Measurements from ENCODE around the gene TEKT1.
"Not testable (repeated sequence)": the region's sequence is repeated elsewhere in the genome, so short reads cannot be mapped to it uniquely, and the experiment has no call there.

Gene TEKT1

DNA sequence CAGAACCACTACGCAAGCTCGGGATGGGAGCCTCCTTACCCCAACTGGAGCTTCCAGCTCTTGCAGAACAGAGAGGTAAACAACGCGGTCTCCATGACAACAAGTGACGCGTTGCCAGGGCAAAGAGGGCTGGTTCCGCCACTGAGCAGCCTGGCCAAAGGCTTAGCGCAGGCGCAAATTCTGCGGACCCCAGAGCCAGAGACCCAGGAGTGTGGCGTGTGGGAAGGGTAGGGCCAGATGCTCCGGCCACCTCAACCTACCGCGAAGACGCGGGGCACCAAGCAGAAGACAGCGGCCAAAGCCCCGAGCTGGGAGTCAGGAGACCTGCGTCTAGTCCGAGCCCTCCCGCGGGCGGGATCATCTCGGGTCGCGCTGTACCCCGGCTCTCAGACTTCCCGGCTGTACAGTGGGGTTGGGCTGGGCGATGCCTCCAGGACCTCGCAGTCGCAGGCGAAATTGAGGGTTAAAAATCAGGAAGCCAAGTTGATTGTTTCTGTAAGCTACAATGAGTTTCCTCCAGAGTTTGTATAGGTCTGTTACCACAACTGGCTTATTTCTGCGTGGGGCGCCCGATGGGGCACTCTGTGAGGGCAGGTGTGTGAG, at the start of gene TEKT1:
Gene TEKT1 (minus strand): TSS at position 69 of the 603 bp plus-strand sequence. CDS start 1,353 bp downstream, outside the sequence.
- FAIRE-seq (no peak), DNase-seq (ENCODE audit: extremely low spot score, insufficient read length, low read depth) (peak; percentile 9)

DNA sequence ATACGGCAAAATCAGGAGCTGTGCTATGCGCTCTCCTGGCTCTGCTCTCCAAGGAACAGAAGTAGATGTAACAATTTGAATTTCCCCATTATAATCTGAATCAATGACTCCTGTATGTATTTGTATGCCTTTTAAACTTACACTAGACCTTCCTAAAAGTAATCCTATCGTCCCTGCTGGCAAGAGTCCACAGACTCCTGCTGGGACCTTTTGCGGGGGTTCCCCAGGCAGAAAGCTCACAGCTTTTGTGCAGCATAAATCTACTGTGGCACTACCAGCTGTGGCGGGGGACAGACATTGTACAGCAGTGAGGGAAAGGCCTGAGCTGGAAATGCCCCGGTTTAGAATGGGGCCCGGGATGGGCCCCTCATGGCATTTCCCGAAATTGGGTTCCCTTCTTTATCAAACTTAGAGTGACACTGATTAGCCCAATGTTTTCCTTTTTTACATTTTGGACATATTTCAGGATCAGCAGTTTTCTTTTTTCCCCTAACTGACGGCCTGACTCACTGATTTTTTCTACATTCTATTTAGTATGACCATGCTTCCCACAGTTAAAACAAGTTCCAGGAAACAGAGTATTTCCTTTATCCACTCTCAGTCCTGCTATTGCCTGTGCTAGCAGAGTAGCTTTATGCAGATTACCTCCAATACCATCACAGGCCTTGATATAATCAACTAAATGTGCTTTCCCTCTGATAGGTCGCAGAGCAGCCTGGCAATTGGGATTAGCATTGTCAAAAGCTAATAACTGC, 47.9 kb upstream of the TEKT1 start:
- not testable (repeated sequence) for DNase-seq (ENCODE audit: extremely low spot score, insufficient read length, low read depth); FAIRE-seq

DNA sequence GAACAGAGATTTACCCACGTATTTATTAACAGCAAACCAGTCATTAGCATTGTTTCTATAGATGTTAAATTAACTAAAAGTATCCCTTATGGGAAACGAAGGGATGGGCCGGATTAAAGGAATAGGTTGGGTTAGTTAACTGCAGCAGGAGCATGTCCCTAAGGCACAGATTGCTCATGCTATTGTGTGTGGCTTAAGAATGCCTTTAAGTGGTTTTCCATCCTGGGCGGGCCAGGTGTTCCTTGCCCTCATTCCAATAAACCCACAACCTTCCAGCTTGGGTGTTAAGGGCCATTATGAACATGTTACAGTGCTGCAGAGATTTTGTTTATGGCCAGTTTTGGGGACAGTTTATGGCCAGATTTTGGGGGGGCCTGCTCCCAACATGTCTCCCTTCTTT, 43.7 kb upstream of the TEKT1 start:
- FAIRE-seq; DNase-seq (ENCODE audit: extremely low spot score, insufficient read length, low read depth): not testable (repeated sequence)

DNA sequence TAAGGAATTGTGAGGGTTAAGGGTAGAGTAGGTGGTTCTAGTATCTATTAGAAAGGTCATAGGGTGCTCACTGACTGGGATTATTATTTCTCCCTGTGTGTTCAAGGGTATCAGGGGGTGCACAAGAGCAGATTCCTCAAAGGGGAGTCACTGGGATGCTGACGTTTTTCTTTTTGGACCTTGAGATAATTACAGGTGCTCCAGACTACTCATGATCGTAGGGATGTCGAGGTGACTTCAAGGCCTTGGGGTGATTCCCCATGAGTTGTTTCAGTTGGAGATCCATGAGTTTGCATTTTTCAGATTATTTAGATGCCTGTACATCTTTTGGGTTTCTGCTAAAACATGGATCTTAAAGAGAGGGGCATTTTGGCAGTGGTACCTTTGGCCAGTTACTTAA, 41.4 kb upstream of the TEKT1 start:
- DNase-seq (ENCODE audit: extremely low spot score, insufficient read length, low read depth), result no peak
- no peak for FAIRE-seq

DNA sequence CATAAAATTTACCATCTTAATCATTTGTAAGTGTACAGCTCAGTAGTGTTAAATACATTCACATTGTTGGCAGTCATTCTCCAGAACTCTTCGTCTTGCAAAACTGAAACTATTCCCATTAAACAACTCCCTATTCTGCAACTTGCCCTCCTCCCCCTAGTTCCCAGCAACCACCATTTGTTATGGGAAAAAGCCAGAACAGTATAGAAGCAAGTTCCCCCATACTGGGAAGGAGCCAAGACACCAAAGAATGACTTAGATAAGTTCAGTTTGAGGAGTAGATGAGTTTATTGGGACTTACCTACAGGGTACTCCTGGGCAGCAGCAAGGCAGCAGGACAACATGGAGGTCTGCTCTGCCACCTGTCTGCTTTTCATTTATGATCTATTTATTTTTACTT, 39.3 kb upstream of the TEKT1 start:
- DNase-seq (ENCODE audit: extremely low spot score, insufficient read length, low read depth), result no peak
- no peak for FAIRE-seq

DNA sequence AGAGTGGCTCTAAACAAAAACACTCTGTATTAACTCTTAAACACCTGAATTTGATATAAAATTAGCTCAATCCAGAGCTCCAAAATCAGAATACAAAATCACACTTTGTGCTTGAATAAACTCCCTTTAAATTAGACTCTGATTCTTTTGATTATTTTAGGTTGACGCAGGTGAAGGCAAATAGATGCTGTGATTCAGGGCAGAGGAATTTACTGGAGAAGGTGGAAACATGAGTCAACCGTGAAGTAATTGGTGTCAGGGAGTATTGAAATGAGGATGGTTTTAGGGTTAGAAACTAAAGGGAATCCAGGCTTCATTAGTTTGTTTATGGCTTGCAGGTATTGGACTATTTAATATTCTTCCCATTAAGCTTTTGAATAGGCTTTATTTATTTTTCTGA, 37.1 kb upstream of the TEKT1 start:
- DNase-seq (ENCODE audit: extremely low spot score, insufficient read length, low read depth) (no peak), FAIRE-seq (no peak)

DNA sequence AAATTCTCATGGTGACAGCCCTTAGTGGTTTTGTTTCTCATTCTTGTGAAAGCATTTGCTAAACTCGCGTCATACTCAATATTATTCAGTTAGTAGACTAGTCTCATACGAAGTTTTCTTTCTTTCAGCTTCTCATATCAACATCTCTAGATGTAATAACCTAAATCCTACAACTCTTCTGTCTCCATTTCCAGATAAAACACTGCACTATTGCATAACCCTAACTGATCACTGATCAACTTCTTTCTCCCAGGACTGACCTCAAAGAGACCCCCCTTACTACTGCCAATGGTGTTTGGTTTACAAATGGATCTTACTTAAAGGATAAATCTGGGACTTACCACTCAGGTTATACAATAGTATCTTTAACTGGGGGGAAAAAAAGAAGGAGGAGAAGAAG, 36.3 kb upstream of the TEKT1 start:
- DNase-seq (ENCODE audit: extremely low spot score, insufficient read length, low read depth), result no peak
- FAIRE-seq, result no peak

DNA sequence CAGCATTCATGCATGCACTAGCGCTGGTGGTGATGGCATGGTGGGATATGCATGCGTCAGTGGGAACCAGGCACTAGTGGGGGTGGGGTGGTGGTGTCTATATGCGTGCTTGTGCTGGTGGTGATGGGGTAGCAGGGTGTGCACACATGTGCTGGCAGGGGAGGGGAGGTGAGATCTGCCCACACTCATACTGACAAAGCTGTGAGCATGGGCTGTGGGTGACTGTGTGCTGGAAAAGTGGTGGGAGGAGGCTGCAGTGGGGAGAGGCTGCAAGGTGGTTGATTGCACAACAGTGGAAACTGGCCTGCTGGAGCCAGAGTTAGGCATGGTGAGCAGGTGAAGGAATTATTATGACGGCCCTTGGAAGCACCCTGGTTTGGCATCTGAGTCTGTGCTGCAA, 31.3 kb upstream of the TEKT1 start:
- no peak for DNase-seq (ENCODE audit: extremely low spot score, insufficient read length, low read depth)
- no peak for FAIRE-seq

DNA sequence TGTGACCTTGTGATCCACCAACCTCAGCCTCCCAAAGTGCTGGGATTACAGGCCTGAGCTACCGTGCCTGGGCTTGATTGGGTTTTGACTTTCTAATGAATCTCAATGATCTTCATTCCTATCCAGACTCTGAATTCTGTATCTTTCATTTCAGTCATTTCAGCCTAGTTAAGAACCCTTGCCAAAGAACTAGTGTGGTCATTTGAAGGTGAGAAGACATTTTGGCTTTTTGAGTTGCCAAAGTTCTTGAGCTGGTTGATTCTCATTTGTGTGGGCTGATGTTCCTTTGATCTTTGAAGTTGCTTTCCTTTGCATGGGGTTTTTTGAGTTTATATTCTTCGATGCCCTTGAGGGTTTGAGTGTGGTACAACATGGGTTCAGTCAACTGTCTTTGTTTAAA, 30.6 kb upstream of the TEKT1 start:
- no peak for FAIRE-seq
- DNase-seq (ENCODE audit: extremely low spot score, insufficient read length, low read depth), result no peak

DNA sequence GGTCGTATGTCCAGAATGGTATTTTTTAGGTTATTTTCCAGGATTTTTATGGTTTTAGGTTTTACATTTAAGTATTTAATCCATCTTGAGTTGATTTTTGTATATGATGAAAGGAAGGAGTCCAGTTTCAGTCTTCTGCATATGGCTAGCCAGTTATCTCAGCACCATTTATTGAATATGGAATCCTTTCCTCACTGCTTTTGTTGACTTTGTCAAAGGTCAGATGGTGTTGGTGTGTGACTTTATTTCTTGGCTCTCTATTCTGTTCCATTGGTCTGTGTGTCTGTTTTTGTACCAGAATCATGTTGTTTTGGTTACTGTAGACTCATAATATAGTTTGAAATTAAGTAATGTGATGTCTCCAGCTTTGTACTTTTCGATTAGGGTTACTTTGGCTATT, 26.4 kb upstream of the TEKT1 start:
- no peak for DNase-seq (ENCODE audit: extremely low spot score, insufficient read length, low read depth)
- no peak for FAIRE-seq

DNA sequence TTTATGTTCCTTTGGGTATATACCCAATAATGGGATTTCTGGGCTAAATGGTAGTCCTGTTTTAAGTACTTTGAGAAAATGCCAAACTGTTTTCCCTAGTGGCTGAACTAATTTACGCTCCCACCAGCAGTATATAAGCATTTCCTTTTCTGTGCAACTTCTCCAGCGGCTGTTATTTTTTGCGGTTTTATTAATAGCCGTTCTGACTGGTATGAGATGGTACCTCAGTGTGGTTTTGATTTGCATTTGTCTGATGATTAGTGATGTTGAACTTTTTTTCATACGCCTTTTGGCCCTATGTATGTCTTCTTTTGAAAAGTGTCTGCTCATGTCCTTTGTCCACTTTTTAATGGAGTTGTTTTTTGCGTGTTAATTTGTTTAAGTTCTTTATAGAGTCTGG, 25.8 kb upstream of the TEKT1 start:
- DNase-seq (ENCODE audit: extremely low spot score, insufficient read length, low read depth), result no peak
- peak; percentile 68 for FAIRE-seq

DNA sequence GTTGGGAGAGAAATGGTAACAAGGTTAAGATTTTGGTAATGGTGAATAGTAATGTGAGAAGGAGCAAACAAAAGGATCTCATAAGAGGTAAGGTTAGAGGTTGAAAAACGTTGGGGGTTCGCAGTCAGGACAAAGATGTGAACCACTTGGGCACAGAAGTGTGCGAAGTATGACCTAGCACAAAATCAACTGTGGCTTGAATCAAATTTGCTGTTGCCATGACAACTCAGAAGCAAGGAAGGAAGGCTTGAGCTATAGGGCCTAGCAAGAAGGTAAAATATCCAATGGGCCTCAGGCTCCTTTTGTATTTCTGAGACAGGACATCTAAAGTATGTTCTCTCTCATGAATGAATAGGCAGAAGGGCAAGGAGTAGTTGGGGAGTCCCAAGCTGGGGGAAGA, 24.5 kb upstream of the TEKT1 start:
- DNase-seq (ENCODE audit: extremely low spot score, insufficient read length, low read depth), result no peak
- no peak for FAIRE-seq

DNA sequence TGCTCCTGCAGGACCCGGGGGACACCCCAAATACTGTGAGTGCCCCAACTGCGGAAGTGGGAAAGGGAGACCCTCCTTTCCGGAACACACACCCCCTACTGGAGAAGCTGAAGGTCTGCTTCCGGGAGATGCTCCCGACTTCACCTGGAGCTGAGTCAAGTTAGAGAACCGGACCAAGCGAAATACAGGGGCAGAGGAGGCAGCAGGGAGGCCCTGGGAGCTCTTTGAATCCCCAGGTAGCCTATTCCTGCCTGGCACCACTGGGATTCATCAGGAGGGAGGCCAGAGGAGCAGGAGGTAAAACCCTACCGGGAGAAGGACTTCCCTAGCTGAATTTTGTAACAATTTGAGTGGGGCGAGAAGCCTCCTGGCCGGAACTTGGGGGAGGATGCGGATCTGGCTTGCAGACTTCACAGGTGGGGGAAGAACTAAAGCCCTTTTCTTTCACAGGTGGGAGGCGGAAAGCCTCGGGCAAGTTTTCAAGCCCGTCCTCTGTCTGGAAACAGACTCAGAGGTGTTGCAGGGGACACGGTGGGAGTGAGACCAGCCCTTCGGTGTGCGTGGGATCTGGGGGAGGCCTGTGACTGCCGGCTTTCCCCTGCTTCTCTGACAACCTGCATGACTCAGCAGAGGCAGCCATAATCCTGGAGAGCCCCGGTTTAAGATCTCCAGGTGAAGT, 22.4 kb upstream of the TEKT1 start:
- DNase-seq (ENCODE audit: extremely low spot score, insufficient read length, low read depth), result no peak
- peak; percentile 41 for FAIRE-seq

DNA sequence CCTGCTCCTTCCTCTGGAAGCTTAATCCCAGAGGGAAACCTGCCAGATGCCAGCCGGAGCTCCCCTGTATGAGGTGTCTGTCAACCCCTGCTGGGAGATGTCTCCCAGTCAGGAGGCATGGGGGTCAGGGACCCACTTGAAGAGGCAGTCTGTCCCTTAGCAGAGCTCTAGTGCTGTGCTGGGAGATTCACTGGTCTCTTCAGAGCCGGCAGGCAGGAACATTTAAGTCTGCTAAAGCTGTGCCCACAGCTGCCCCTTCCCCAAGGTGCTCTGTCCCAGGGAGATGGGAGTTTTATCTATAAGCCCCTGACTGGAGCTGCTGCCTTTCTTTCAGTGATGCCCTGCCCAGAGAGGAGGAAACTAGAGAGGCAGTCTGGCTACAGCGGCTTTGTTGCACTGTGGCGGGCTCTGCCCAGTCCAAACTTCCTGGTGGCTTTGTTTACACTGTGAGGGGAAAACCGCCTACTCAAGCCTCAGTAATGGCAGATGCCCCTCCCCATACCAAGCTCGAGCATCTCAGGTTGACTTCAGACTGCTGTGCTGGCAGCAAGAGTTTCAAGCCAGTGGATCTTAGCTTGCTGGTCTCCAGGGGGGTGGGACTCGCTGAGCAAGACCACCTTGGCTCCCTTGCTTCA, 17.1 kb upstream of the TEKT1 start:
- FAIRE-seq; DNase-seq (ENCODE audit: extremely low spot score, insufficient read length, low read depth): not testable (repeated sequence)

DNA sequence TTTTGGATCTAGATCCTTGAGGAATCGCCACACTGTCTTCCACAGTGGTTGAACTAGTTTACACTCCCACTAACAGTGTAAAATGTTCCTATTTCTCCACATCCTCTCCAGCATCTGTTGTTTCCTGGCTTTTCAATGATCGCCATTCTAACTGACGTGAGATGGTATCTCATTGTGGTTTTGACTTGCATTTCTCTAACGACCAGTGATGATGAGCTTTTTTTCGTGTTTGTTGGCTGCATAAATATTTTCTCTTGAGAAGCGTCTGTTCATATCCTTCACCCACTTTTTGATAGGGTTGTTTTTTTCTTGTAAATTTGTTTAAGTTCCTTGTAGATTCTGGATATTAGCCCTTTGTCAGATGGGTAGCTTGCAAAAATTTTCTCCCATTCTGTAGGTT, 14.6 kb upstream of the TEKT1 start:
- FAIRE-seq; DNase-seq (ENCODE audit: extremely low spot score, insufficient read length, low read depth): not testable (repeated sequence)

DNA sequence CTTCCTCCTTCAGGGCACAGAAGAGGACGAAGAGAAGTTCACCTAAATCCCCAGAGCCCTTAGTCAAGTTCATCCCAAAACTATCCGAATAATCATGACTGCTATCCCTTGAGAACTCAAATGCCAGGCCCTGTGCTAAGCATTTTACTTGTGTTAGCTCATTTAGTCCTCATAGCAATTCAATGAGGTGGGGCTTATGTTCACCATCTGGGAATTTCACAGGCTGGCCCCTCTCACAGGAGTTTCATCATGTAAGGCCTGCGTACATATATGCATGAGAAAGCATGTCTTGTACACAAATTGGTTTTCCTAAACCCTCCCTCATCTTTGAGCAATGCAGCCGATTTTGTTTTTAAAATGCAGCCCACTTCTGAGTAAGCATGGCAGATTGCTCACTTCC, 12.9 kb upstream of the TEKT1 start:
- not testable (repeated sequence) for FAIRE-seq

DNA sequence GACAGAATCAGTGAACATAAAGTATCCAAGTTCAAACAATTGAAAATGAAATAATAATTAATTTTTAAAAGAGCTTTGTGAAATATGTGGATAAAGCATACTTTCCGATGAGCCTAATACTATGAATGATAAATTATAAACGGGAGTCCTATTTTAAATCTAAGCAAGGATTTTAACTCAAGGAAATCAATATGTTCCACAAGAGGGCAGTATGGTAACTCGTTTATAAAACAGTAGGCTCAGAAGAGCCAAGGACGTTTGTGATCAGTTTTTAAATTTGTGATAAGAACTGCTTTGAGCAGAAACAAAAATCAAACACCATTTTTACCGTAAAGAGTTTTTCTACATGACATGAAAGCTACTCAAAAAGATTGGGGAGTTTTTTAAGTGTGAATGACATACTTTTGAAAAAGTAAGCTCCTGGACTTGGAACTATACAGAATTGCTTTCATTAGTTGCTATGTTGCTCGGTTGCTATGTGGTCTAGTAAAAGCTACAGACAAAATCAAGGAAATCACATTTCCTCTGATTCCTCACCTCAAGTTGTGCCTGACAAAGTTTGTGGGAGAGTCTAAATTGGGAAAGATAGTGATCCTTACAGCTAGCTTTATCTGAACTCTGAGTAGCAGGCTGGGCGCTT, 11.8 kb upstream of the TEKT1 start:
- peak; percentile 68 for FAIRE-seq
- no peak for DNase-seq (ENCODE audit: extremely low spot score, insufficient read length, low read depth)

More for the DNA sequence above, 12.9 kb upstream of the TEKT1 start:
- DNase-seq (ENCODE audit: extremely low spot score, insufficient read length, low read depth), result not testable (repeated sequence)

DNA sequence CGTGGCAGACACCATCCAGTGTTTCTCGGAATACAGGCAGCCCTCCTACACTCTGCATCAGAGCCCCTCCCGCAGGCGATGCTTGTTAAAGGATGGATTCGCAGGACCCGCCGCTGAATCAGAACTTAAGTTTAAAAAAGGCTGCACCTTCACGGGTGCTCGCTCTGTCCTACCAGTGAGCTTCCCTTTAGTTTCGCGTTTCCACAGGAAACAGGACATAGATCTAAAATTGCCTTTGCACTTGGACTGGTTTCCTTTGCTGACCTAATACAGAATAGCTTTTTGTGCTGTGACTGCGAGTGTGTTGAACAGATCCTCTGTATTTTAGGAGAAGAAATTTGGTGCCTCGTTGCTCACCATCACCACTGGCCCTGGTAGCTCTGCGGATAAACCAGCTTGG, 10.2 kb upstream of the TEKT1 start:
- FAIRE-seq; DNase-seq (ENCODE audit: extremely low spot score, insufficient read length, low read depth): not testable (repeated sequence)

DNA sequence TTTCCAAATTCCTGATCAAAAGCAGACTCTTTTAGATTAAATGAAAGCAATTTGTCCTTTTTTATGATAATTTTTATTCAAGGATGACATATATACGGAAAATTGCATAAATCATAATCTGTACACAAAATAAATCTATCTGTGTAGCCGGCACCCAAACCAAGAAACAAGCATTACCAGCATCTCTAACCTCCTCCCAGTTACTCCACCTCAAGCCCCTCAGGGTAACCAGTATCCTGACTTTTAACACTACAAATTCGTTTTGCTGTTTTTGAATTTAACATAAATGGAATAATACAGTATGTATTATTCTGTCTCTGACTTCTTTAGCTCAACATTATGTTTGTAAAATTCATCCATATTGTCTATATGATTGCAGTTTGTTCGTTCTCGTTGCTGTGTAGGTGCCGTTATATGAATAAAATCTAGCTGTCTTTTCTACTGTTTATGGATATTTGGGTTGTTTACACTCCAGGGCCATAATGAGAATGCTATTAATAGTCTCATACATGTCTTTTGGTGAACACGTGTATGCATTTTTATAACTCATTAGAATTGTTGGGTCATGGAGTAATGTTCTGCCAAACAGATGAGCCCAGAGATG, 1.0 kb downstream of the TEKT1 start:
- DNase-seq (ENCODE audit: extremely low spot score, insufficient read length, low read depth), result no peak
- no peak for FAIRE-seq

DNA sequence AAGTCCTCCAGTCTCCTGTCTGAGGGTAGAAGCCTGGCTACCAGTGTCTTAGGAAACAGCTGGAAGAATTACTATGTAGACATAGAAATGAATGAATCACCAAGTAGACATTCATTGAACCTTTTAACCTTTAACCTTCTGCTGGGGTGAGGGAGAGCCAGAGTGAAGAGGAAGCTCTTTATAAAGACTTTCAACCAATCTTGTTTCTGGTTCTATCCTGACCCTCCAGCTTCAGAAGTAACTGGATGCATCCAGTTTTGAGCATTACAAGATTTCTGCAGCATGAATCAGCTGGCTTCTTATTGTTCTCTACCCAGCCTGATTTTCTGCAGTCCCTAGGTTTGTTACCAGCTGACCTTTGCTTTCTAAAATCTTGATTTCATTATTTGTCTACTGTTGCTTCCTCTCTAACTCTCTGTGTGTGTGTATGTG, 8.5 kb downstream of the TEKT1 start:
- FAIRE-seq, result no peak
- no peak for DNase-seq (ENCODE audit: extremely low spot score, insufficient read length, low read depth)
